ENCODE data around the gene CDKAL1.

The CDKAL1 gene

GRCh38 chr6:20600831-20601230 is 66.6 kb downstream of the CDKAL1 start:
- no peaks in the 10 kb centered on the region for H3K9me2 ChIP-seq (replicated peaks; ENCODE audit: low read depth, low read length)

GRCh38 chr6:20604159-20604558 is 69.9 kb downstream of the CDKAL1 start:
- Histone ChIP-seq H3K4me1 (ENCODE audit: insufficient read depth, low read length, poor library complexity, severe bottlenecking) (peaks cover 40% of the 10 kb centered on the region), H3K27me3 (ENCODE audit: insufficient read depth, low read length, poor library complexity, severe bottlenecking) (no peaks in the 10 kb centered on the region), H3K4me3 (ENCODE audit: low read length, poor library complexity, severe bottlenecking) (no peak overlapping the region), H3K79me2 (ENCODE audit: insufficient read depth, low read length) (peaks cover 25% of the 10 kb centered on the region), H3K9me2 (replicated peaks; ENCODE audit: low read depth, low read length) (no peaks in the 10 kb centered on the region), H3F3A (ENCODE audit: low read depth) (no peaks in the 10 kb centered on the region), H3K9ac (ENCODE audit: low read depth, low read length, poor library complexity, severe bottlenecking) (no peak overlapping the region), H4K20me1 (ENCODE audit: insufficient read depth, low read length, poor library complexity, severe bottlenecking) (no peaks in the 10 kb centered on the region), H3K4me2 (ENCODE audit: low read depth, low read length, poor library complexity, severe bottlenecking) (no peak overlapping the region), H2AFZ (ENCODE audit: low read length) (no peak overlapping the region), H3K36me3 (ENCODE audit: insufficient read depth, low read length) (peaks cover 4% of the 10 kb centered on the region; the same call in 1 of the 2 replicates), H3K9me3 (ENCODE audit: insufficient read depth, low read depth, low read length) (no peaks in the 10 kb centered on the region)
- no peak for TF ChIP-seq EZH2phosphoT487 (IDR thresholded peaks at IDR 0.05; ENCODE audit: borderline replicate concordance)
- no peak for TF ChIP-seq CTCF (conservative IDR thresholded peaks at IDR 0.05; ENCODE audit: low read length)

More at GRCh38 chr6:20600831-20601230, 66.6 kb downstream of the CDKAL1 start:
- no peaks in the 10 kb centered on the region for H4K20me1 ChIP-seq (ENCODE audit: insufficient read depth, low read length, poor library complexity, severe bottlenecking)
- no peak overlapping the region for H3K9ac ChIP-seq (ENCODE audit: low read depth, low read length, poor library complexity, severe bottlenecking)
- no peak overlapping the region for H3K4me3 ChIP-seq (ENCODE audit: low read length, poor library complexity, severe bottlenecking)
- peaks cover 15% of the 10 kb centered on the region; the same call in 1 of the 2 replicates for H3K36me3 ChIP-seq (ENCODE audit: insufficient read depth, low read length)
- H3K27me3 ChIP-seq (ENCODE audit: insufficient read depth, low read length, poor library complexity, severe bottlenecking): no peaks in the 10 kb centered on the region
- peaks cover 37% of the 10 kb centered on the region for H3K79me2 ChIP-seq (ENCODE audit: insufficient read depth, low read length)
- H3K9me3 ChIP-seq (ENCODE audit: insufficient read depth, low read depth, low read length): no peaks in the 10 kb centered on the region; the same call in 1 of the 2 replicates
- H2AFZ ChIP-seq (ENCODE audit: low read length): no peak overlapping the region
- H3K4me2 ChIP-seq (ENCODE audit: low read depth, low read length, poor library complexity, severe bottlenecking): no peak overlapping the region
- no peaks in the 10 kb centered on the region for H3F3A ChIP-seq (ENCODE audit: low read depth)
- TF ChIP-seq EZH2phosphoT487 (IDR thresholded peaks at IDR 0.05; ENCODE audit: borderline replicate concordance) (no peak), CTCF (conservative IDR thresholded peaks at IDR 0.05; ENCODE audit: low read length) (no peak)
- H3K4me1 ChIP-seq (ENCODE audit: insufficient read depth, low read length, poor library complexity, severe bottlenecking): peaks cover 17% of the 10 kb centered on the region

- Histone ChIP-seq H3K4me3 (ENCODE audit: low read length, poor library complexity, severe bottlenecking) (no peak overlapping the region), H4K20me1 (ENCODE audit: insufficient read depth, low read length, poor library complexity, severe bottlenecking) (no peaks in the 10 kb centered on the region), H3K79me2 (ENCODE audit: insufficient read depth, low read length) (peaks cover 27% of the 10 kb centered on the region), H3K4me1 (ENCODE audit: insufficient read depth, low read length, poor library complexity, severe bottlenecking) (peaks cover 40% of the 10 kb centered on the region), H2AFZ (ENCODE audit: low read length) (no peak overlapping the region), H3F3A (ENCODE audit: low read depth) (no peaks in the 10 kb centered on the region), H3K9me2 (replicated peaks; ENCODE audit: low read depth, low read length) (no peaks in the 10 kb centered on the region), H3K4me2 (ENCODE audit: low read depth, low read length, poor library complexity, severe bottlenecking) (no peak overlapping the region), H3K9me3 (ENCODE audit: insufficient read depth, low read depth, low read length) (no peaks in the 10 kb centered on the region), H3K27me3 (ENCODE audit: insufficient read depth, low read length, poor library complexity, severe bottlenecking) (no peaks in the 10 kb centered on the region), H3K9ac (ENCODE audit: low read depth, low read length, poor library complexity, severe bottlenecking) (no peak overlapping the region), H3K36me3 (ENCODE audit: insufficient read depth, low read length) (no peaks in the 10 kb centered on the region)
- no peak for TF ChIP-seq EZH2phosphoT487 (IDR thresholded peaks at IDR 0.05; ENCODE audit: borderline replicate concordance)
- TF ChIP-seq CTCF (conservative IDR thresholded peaks at IDR 0.05; ENCODE audit: low read length): no peak
Measured at GRCh38 chr6:20605061-20605460, 70.8 kb downstream of the CDKAL1 start.
